ENCODE data around the gene CALB2.
A peak's percentile ranks its signal among the peaks of the same experiment; 100 is the strongest.
"Not testable (repeated sequence)": the region's sequence is repeated elsewhere in the genome, so short reads cannot be mapped to it uniquely, and the experiment has no call there.

Gene CALB2

DNA sequence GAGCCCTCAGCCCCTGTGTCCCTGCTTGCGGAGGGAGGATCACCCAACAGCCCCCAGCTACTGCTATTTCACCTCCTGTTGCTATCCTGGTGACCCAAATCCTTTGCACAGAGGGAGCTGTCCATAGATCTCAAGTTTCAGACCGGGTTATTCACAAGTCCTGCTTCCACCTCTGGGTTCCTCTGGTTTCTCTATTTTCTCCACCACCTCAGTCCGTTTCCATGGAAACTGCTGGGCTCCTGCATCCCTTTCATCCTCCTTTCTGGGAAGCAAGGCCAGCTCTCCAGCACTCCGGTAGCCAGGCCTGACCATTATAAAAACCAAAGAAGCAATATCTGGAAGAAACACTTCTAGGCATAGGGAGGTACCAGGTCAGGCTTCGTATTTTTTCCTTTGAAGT is 4.8 kb upstream of the CALB2 start:
- DNase-seq: no peak

DNA sequence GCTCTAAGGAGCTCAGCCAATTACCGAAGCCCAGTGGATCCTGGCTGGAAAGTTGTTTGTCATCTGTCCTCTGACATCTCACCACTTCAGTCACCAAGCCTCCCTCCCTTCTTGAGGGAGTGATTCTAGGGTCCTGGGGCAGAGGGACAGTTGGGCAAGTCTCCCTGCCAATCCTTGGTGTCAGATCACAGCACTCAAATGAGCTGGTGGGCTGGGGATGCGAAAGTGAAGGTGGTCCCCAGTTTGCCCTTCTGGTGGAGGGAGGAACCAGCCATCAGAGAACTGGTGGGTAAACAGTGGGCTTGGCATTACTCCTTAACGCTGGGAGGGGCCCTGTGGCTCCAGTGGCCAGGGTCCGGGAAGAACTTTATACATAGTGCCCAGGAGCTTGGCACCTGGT is 4.4 kb upstream of the CALB2 start:
- DNase-seq: no peak

DNA sequence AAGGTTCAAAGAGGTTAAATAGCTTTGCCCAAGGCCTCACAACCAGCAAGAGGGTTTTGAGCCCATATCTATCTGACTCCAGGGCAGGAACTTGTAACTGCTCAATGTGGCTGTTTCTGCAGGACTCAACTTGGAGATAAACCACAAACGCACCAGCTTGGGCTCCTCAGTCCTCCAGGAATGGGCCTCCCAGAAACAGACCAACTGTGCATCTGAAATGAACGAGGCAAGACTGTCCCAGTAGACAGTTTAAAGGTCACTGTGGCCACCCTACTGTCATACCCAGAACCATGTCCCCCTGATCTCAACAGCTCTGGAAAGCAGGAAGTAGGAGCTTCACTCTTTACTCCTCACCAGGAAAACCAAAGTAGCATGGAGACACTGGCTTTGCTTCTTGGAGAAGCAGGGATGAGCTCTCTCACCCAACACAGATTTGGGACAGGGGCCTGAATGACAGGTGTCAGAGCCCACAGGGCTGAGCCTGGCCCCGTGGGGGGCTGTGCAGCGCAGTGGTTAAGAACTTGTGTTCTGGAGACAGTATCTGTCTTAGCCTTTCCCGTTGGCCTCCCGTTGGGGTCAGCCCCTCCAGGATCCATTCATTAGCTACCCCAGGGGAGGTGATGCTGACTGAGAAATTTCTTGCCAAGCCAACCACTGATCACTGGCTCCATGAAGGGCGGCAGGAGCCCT is 2.3 kb upstream of the CALB2 start:
- DNase-seq: no peak

DNA sequence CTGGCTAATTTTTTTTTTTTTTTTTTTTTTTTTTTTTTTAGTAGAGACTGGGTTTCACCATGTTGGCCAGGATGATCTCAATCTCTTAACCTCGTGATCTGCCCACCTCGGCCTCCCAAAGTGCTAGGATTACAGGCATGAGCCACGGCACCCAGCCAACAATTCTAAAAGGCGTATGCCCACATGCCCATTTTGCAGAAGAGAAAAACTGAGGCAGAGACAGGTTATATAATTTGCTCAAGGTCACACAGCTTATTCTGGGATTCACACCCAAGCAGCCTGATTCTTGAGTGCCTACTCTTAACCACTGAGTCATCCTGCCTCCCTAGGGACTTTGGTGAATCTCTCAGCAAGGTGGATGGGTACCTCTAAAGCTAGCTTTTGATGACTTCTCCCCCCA is 1.6 kb upstream of the CALB2 start:
- not testable (repeated sequence) for DNase-seq

DNA sequence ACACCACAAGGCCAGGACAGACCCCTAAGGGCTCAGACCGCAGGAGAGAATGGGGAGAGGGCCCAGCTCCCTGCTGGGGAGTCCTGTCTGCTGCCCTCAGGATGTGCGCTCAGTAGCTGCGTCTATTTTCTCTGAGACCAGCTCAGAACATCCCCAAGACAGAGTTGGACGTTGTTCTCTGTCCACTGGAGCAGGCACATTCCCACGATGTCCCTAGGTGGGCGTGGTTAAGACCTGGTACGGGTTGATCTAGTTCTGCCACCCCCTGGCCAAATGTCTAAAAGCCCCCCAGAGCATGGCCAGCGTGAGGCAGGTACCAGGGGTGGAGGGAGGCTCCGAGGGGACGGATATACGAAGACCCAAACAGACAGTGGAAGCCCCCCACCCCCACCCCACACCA is 842 bp upstream of the CALB2 start:
- no peak for DNase-seq

DNA sequence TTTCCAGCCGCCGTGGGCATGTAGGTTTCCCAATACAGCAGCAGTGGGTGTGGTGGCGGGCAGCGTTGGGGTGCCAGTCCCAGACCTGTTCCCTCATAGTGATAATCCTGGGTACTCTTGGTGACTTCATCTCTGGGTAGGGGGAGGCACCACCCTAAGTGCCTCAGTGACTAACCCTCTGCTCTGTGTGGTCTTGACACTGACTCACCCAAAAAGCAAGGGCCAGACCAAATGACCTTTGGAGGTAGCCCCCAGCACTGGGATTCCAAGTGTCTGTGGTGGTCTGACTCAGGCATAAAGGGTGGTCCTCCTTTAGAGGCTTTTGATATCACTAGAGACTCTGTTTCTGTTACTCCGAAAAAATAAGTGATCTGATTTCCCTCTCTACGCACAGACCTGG is 908 bp downstream of the CALB2 start:
- DNase-seq: no peak

DNA sequence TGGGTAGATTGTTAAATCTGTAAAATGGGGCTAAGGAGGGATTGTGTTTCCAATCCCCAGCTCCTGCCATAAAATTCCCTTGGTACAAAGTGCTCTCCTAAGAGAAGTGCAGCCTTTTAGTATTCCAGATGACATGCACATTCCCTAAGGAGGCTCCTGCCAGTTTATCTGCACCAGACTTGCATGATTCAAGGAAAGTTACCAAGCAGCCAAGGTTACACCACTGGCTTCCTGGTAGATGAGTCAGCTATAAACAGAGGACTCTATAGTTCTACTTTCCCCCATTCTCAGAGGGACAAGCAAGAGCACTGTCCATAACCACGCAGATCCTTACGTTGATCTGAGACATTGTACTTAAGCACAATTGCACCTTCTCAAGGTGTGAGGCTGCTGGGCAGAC is 1.9 kb downstream of the CALB2 start:
- no peak for DNase-seq

DNA sequence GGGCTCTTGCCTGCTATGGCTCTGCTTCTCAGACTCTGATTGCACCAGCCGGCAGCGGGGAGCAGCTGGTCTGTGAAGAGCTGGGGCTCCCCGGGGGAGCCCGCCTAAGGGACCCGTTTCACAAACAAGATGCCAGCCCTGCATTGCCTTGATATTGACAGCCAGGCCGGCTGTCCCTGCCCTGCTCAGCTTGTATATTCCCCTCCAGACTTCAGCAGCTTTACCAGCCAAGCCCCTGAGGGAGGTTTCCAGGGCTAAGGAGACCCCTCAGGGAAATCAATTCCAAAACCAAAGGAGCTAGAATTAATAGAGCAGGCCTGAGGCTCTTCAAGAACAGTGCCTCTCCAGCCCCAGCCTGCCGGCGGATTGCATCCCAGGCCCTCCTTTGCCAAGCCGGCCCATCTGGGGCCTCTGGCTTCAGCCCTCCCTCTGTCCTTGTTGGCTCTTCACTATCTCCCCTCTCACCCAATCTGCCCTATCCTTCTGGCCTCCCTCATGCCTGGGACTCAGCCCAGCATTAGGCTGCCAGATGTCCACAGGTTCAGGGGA is 5.7 kb downstream of the CALB2 start:
- DNase-seq: no peak

DNA sequence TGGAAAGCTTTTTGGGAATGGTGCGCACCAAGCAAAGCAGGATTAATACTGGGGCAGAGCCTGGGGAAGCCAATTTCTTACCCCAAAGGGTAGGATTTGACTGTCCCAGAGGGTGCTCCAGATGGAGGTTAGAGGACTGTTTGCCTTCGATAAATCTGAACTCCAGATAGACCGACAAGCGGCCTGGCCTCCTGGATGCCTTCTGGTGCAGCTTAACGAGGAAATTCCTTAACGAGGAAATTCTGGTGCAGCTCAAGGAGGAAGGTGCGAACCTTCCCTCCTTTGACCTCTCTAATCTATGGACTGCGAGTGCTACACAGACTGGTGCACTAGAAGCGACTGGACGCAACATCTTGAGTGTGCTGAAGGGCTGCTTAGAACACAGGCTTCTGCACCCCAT is 6.5 kb downstream of the CALB2 start:
- DNase-seq: no peak

DNA sequence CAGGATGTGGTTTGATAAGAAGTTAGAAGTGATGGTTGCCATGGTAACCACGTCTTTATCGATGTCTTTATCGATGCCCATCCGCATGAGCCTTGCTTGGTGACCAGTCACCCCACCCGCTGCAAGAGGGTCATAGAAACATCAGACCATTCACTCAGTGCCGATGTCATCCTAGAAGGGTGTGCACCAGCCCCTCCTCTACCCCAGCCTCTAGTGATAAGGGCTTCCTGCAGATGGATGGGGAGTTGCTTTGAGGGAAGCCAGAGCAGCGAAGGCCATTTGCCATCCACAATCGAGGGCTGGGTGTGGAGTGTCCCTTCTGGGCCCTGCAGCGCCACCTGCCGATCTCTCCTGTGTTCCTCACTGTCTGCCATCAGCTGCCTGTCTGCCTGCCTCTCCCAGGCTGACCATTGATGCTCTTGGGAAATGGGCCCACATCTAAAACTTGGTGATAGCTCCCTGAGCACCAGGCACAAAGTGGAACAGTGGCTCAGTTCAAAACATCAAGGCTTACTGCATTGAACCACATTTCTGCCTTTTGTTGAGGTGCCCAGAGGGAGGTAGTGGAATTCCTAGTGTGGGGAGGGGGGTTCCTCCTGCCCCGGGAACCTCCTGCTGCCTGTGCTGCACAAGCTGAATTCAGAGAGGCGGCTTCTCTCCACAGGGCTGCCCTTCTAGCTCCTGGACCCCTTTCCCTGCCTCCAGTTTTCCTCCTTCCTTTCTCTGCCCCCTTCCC is 8.9 kb downstream of the CALB2 start:
- DNase-seq: peak; percentile 71

DNA sequence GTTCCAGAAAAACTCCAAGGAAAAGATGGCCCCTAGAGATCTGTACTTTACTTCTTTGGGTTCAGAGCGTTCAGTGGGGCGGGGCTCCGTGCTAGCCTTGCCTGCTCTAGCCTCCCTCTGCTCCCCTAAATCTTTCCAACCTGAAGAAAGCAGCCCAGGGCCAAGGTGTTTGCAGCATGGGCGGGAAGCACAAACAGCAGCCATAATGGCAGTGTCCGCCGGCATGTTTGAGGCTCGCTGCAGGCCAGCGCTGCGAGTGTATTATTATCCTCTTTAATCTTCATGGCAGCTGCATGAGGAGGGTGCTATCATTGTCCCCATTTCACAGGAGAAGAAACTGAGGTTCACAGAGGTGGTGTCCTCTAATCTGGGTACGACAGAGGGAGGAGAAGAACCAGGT is 10.4 kb downstream of the CALB2 start:
- DNase-seq: no peak

DNA sequence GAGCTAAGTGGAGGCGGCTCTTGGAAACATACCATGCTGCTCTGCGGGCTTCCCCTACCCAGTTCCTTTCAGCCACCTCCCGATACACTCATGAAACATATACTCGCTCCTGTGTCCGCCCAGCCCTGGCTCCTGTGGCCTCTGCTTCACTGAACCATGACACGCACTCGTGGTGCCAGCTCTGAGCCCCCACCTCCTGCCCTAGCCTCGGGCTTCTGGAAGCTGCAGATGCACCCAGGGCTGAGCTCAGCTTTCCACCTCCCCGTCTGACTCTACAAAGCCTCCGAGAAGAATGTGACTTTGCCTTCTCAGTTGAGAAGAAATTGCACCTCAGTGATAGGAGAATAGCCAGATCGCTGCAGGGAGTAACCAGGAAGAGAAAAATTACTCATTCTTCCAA is 11.0 kb downstream of the CALB2 start:
- DNase-seq: no peak

DNA sequence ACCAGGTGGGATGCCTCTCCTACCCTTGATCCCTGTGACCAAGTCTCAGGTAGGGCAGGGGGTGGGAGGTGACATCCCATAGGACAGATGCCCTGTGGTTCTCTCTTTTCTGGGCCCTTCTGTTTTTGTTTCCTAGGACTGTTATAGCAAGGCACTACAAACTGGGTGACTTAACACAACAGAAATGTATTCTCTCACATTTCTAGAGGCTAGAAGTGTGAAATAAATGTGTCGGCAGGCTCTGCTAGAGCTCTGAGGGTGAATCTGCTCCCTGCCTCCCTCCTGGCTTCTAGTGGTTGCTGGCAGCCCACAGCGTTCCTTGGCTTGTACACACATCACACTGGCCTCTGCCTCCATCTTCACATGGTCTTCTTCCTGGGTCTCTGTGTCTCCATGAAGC is 12.7 kb downstream of the CALB2 start:
- no peak for DNase-seq

DNA sequence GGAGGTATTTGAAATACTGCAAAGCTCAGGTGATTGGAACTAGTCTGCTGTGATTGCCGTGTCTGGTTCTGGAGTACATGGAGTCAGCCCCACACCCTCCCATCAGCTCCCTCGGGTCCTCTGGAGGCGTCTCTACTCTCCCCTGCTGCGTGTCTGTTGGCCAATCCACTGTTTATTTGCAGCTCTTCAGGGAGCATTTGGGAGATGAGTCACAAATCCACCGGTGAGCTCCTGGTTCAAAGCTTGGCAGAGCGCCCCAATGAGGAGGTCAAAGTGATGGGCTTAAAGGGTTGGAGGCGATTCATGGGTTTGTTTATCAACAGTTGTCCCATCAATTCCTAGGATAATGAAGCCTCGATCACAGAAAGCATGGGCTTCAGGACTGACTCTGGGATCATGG is 14.6 kb downstream of the CALB2 start:
- DNase-seq: no peak

DNA sequence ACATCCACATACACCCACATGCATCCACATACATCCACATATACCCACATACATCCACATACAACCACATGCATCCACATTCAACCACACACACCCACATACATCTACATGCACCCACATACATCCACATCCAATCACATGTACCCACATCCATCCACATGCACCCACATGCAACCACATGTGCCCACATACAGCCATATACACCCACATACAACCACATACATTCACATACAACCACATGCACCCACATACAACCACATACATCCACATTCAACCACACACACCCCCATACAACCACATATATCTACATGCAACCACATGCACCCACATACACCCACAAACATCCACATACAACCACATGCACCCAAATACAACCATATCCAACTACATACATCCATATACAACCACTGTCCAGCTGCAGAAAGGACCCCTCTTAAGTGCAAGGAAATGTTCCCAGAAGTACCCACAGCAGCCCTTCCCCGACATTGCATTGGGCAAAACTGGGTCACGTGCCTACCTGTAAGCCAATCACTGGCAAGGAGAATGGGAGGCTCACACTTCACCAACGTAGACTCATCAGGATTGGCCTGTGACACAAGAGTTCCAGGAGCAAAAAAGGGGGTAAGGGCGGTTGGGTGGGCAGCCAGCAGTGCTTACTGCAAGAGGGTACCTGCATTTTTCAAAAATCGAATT is 18.1 kb downstream of the CALB2 start:
- no peak for DNase-seq

DNA sequence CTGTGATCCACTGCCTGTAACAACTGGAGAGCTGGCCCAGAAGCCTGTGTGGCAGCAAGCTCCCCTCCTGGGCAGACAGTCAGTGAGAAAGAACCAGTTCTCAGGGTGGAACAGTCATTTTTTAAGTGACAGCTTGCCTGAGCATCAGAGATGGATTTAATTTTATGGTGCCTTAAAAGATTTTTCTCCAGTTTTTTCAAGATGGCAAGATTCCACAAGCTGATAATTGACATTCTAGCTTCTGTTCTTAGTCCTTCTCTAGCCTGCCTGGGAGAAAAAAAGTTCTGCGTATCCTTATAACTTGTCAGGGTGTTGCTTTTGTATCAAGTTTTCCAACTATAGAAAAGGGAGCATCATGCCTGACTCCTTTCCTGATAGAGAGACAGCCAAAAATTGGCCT is 21.2 kb downstream of the CALB2 start:
- no peak for DNase-seq

DNA sequence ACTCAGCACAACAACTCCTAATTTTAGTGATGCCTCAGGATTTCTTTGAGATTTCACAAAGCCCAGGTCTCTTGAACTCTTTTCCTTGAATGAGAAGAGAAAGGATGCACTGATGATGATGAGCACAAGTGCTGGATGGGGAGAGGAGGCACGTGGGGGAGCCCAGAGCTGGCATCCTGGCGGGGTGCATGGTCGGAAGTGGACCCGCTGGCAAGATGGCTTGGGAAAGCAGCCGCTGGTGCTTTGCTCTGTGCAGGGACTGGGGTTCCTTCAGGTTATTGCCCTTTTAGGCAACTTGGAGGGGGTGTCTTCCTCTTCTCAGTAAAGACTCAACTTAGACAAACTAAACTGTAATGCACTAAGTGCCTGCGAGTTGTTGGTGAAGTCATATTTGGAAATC is 22.3 kb downstream of the CALB2 start:
- no peak for DNase-seq

DNA sequence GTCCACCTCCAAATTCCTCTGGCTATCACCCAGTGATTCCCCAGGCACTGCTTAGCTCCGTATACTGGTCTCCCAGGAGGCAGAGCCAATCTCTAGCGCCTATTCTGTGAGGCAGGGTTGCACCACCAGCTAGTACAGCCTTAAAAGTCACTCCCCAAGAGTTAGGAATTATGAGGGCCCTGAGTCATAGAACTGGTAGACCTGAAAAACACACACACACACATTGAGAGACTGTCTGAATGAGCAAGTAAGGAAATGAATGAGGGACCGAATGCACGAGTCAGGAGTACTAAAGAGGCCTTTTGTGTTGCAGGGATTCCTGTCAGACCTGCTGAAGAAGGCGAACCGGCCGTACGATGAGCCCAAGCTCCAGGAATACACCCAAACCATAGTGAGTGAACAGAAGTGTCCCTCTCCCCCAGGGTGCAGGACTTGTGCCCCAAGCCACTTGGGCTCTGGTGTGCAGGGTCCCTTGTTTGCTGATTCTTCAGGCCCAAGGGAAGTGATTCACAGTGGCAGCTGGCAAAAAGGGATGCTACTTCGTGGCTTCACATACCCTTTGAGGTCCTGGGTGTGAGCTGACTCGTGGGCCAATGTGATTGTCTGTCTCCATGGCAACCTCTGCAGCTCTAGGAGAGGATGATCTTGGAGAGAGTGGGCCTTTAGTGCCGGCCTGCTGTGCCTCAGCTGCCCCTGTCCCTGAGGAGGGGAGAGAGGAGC is 24.7 kb downstream of the CALB2 start:
- peak; percentile 24 for DNase-seq

DNA sequence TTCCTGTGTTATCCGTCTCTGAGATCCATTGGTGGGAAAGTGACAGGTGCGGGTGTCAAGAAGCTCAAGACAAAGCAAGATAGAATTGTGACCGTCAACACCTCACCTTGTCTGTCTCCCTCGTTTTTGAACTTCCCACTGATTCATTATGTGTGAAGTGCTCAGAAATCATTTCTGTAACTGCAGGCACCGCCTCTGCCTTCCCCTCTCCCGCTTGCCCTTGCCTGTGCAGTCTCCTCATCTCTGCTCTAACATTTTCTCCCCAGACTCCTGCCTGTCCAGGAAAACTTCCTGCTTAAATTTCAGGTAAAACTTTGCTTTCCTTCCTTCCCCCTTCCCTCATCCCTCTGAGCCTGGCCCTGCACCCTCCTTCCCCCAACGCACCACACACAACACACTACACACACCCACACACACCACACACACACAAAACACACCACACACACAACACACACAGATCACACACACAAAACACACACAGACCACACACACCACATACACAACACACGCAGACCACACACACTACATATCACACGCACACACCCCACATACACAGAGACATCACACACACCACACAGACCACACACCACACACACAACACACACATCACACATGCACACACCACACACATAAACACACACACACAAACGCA is 25.7 kb downstream of the CALB2 start:
- no peak for DNase-seq

DNA sequence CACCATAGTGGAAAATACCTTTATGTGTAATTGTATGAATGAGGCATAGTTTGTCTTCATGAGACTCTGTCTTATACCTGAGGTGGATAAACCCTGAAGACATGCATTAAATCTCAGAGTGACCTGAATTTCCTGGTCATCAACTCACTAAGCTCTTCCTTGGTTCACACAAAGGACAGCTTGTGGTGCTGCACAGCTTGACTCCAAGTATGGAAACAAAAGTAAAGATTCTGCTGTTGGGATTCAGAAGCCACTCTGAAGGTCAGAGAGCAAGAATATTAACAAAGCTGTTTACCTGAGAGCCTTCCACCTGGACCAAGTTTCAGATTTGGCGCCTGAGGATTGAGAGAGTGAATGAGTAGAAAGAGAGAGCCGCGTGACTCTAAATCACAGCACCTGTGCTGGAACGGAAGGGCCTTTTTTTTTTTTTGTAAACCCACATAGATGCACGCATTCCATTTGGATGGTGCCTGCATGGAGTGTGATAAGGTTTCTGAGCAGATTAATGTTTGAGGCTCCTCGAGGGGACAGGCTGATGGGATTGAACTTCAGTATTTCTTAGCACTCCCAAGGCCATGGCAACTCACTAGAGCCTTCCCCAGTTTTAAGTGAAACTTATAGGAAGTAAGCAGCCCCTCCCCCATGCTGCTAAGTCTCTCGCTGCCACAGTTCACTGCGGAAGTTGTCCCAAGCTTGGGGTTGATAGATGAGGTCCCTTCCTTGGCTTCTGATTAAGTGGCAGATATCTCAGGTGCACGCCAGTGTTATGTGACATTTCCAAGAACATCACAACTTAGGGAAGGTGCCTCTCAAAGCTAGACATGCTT is 28.7 kb downstream of the CALB2 start:
- no peak for DNase-seq

DNA sequence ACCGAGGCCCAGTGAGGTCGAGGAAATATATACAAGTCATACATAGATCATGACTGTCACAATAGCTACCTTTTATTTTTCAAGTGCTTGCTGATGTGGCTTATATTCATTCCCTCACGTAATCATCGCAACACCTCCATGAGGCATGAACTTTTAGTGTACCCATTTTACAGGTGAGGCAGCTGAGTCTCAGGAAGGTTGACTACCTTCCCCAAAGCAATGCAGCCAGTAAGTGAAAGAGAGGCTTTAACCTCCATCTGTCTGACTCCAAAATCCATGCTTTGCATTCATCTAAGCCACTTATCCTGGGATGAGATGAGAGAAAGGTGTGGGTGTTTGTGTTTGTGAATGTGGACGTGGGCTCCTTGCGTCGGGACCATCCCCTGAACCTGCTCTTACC is 30.8 kb downstream of the CALB2 start:
- DNase-seq: no peak

DNA sequence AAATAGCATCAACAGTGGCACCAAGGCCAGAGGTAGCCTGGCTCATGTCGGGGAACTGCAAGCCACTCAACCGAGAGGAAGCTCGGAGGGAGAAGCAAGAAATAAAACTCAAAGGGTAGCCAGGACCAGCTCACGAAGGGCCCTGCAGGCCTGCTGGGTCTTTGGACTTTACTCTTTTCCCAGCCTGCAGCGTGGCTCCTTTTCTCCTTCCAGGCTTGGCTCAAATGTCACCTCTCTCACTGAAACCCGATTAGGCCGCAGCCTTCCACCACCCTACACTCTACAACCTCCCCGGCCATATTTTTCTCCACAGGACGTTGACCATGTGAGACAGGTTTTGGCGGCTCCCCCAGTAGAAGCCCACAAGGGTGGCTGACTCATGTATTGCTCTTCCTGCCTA is 38.1 kb downstream of the CALB2 start:
- DNase-seq: no peak

All from stimulated activated CD8-positive, alpha-beta memory T cell treated with anti-CD3 and anti-CD28 coated beads, Interleukin-4, amount 100 ng/mL, for 48 hours (primary cell).